Bronchial epithelial cell (primary cell): ENCODE data around the gene ABCC4. TPM values are rescaled to one million over a fixed set of nuclear protein-coding genes. Genes with fewer than 3 reads are reported as not detected.

Source experiments
- DNase-seq: peaks from one replicate; pipeline ENCODE4 v3.0.0-alpha.2; 2010; ENCODE audit warnings: low read depth
- FAIRE-seq: peaks from 2 replicates; lab custom pipeline; 2011; peaks lifted over from hg19 to GRCh38; lab: Jason Lieb, UNC
- H3K27me3 ChIP-seq: 2 replicates; pipeline ENCODE4 v1.5.1; 2011; ENCODE audit warnings: low read length; ENCODE audit not compliant: control insufficient read depth, insufficient read depth
- H3K36me3 ChIP-seq: 2 replicates; pipeline ENCODE4 v1.5.1; 2011; ENCODE audit warnings: low read length; ENCODE audit not compliant: control insufficient read depth, insufficient read depth
- H3K4me3 ChIP-seq: 2 replicates; pipeline ENCODE4 v1.5.1; 2011; ENCODE audit warnings: mild to moderate bottlenecking, low read depth, low read length, control low read depth
- total RNA-seq: library from RNA; depleted of rRNA; stranded (reverse); fragments of >200 nt; gene quantifications from 2 replicates; pipeline ENCODE4 v1.2.1, GENCODE V29; 2014
- TF ChIP-seq, protein P1 (sequence below): IDR thresholded peaks from 2 replicates; pipeline ENCODE4 v1.5.1; 2011; ENCODE audit warnings: mild to moderate bottlenecking, moderate library complexity, low read length, control low read depth, inconsistent platforms; ENCODE audit not compliant: insufficient read depth, severe bottlenecking

Gene ABCC4
- total RNA-seq, 1 donor from 2014 or later: 6.8 TPM

DNA sequence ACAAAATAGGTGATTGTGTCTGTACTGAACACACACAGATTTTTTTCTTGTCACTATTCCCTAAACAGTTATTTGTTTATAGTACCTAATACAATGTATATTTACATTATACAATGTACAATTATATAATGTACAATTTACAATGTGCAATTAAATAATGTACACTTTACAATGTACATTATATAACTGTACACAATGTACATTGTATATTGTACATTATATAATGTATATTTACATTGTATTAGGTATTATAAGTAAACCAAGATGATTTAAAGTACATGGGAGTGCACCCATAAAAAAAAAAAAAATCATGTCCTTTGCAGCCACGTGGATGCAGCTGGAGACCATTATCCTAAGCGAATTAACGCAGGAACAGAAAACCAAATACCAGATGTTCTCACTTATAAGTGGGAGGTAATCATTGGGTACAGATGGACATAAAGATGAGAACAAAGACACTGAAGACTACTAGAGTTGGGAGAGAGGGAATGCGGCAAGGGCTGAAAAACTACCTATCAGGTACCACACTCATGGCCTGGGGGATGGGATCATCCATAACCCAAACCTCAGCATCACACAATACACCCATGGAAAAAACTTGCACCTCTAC lies 68.1 kb downstream of the ABCC4 start:
- H3K27me3 ChIP-seq: no peaks in the 10 kb centered on the region
- no peak for FAIRE-seq
- H3K4me3 ChIP-seq: no peak overlapping the region

GRCh38 chr13:95231393-95231792 lies 69.9 kb downstream of the ABCC4 start:
- Histone ChIP-seq H3K36me3 (no peaks in the 10 kb centered on the region), H3K27me3 (no peaks in the 10 kb centered on the region), H3K4me3 (no peak overlapping the region)
- TF ChIP-seq, protein P1, sequence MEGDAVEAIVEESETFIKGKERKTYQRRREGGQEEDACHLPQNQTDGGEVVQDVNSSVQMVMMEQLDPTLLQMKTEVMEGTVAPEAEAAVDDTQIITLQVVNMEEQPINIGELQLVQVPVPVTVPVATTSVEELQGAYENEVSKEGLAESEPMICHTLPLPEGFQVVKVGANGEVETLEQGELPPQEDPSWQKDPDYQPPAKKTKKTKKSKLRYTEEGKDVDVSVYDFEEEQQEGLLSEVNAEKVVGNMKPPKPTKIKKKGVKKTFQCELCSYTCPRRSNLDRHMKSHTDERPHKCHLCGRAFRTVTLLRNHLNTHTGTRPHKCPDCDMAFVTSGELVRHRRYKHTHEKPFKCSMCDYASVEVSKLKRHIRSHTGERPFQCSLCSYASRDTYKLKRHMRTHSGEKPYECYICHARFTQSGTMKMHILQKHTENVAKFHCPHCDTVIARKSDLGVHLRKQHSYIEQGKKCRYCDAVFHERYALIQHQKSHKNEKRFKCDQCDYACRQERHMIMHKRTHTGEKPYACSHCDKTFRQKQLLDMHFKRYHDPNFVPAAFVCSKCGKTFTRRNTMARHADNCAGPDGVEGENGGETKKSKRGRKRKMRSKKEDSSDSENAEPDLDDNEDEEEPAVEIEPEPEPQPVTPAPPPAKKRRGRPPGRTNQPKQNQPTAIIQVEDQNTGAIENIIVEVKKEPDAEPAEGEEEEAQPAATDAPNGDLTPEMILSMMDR: no peak
- peak; percentile 34 for DNase-seq
- no peak for FAIRE-seq

More for the DNA sequence above, 68.1 kb downstream of the ABCC4 start:
- TF ChIP-seq, protein P1: no peak
- DNase-seq: no peak
- no peaks in the 10 kb centered on the region for H3K36me3 ChIP-seq

- no peaks in the 10 kb centered on the region for H3K27me3 ChIP-seq
- DNase-seq (no peak), FAIRE-seq (peak; percentile 72)
- H3K4me3 ChIP-seq: no peak overlapping the region
- TF ChIP-seq, protein P1: no peak
- no peaks in the 10 kb centered on the region for H3K36me3 ChIP-seq
Measured at GRCh38 chr13:95229855-95230254, 71.4 kb downstream of the ABCC4 start.

DNA sequence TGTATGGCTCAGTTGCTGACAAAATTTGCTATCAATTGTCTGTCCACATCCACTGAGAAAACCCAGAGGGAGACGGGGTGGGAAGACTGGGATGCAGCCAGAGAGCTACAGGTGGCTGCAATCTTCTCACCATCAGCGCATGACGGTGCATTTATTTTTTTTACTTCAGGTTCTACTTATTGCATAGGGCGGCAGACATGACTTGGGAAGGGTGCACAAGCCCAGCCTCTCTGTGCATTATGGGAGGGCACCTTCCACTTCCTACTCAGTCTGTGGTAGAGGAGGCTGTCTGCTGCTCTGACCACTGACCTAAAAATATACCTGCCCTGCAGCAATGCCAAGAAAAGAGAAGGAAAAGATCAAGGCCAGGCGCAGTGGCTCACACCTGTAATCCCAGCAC lies 73.1 kb downstream of the ABCC4 start:
- TF ChIP-seq, protein P1: no peak
- no peak for FAIRE-seq
- no peaks in the 10 kb centered on the region for H3K27me3 ChIP-seq
- H3K4me3 ChIP-seq: no peak overlapping the region
- H3K36me3 ChIP-seq: no peaks in the 10 kb centered on the region
- no peak for DNase-seq

DNA sequence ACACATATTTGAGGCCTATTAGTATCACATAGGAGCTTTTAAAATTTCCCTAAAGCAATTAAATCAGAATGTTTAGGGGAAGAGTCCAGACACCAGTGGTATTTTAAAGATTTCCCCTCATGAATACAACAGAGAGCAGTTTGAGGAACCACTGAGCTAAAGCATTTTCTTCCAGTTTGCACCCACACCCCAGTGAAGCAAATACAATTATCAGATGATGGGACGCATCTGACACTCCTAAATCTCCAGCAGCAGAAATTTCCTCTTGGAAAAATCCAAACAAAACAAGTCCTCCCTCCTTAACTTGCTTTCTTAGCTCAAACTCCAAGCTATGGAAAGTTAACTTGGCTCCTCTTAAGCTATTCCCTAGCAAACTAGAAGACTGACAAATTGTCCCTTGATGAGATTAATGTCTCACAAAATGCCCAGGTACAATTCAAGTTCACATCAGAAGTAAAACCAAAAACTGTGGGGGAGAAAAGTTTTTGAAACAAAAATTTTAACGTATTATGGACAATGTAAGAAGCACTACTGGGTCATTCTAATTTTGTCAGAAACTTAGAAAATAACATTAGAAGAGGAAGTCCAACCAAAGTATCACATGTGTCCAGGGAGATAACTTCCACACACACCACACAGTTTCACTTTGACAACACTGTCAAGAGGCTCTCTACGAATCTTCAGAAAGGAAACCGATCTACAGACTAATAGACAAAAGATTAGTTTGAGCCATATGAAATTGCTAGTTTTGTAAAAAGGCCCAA lies 74.1 kb downstream of the ABCC4 start:
- H3K27me3 ChIP-seq: no peaks in the 10 kb centered on the region
- no peaks in the 10 kb centered on the region for H3K36me3 ChIP-seq
- no peak for FAIRE-seq
- no peak for DNase-seq
- no peak overlapping the region for H3K4me3 ChIP-seq
- TF ChIP-seq, protein P1: no peak
